GM21528 (cell line): ENCODE results near the gene TMEM87B.

ENCODE experiments used
- ATAC-seq: cut with Tn5 transposase; IDR thresholded peaks from one replicate; pipeline ENCODE4 v1.9.1; 2021; ENCODE audit warnings: mild to moderate bottlenecking, moderate library complexity; ENCODE audit not compliant: unreplicated experiment, low FRiP score

The TMEM87B gene

GRCh38 chr2:112054847-112055729 lies at the start of gene TMEM87B:
TSS of gene TMEM87B (plus strand) at chr2:112055269. CDS start at chr2:112055592, 323 bp downstream.
- peak; percentile 63 for ATAC-seq

- no peak for ATAC-seq
These were observed 49.5 kb upstream of the TMEM87B start for GRCh38 chr2:112005406-112006075.

GRCh38 chr2:112006076-112006410 lies 49.0 kb upstream of the TMEM87B start:
- ATAC-seq, result no peak

- ATAC-seq, result no peak
These were observed 47.6 kb upstream of the TMEM87B start for GRCh38 chr2:112007493-112007892.

GRCh38 chr2:112008910-112009485 lies 46.1 kb upstream of the TMEM87B start:
- no peak for ATAC-seq

- ATAC-seq, result no peak
These were observed 44.3 kb upstream of the TMEM87B start for GRCh38 chr2:112010751-112011150.

GRCh38 chr2:112012556-112012955 lies 42.5 kb upstream of the TMEM87B start:
- ATAC-seq, result no peak

GRCh38 chr2:112018846-112019245 lies 36.2 kb upstream of the TMEM87B start:
- no peak for ATAC-seq

- ATAC-seq, result no peak
These were observed 35.5 kb upstream of the TMEM87B start for GRCh38 chr2:112019569-112019982.

- ATAC-seq, result no peak
These were observed 34.5 kb upstream of the TMEM87B start for GRCh38 chr2:112020561-112020960.

- no peak for ATAC-seq
These were observed 33.8 kb upstream of the TMEM87B start for GRCh38 chr2:112021290-112021689.

GRCh38 chr2:112021781-112022231 lies 33.3 kb upstream of the TMEM87B start:
- ATAC-seq, result no peak

GRCh38 chr2:112023707-112024106 lies 31.4 kb upstream of the TMEM87B start:
- no peak for ATAC-seq

- ATAC-seq, result no peak
These were observed 30.8 kb upstream of the TMEM87B start for GRCh38 chr2:112024231-112024630.

GRCh38 chr2:112024896-112025491 lies 30.1 kb upstream of the TMEM87B start:
- ATAC-seq, result no peak

- no peak for ATAC-seq
These were observed 28.6 kb upstream of the TMEM87B start for GRCh38 chr2:112026509-112026908.

GRCh38 chr2:112027767-112028166 lies 27.3 kb upstream of the TMEM87B start:
- ATAC-seq, result no peak

GRCh38 chr2:112029164-112029563 lies 25.9 kb upstream of the TMEM87B start:
- ATAC-seq, result no peak

- no peak for ATAC-seq
These were observed 23.4 kb upstream of the TMEM87B start for GRCh38 chr2:112031473-112032223.

GRCh38 chr2:112032224-112032586 lies 22.9 kb upstream of the TMEM87B start:
- no peak for ATAC-seq
